OCI-LY3 (cell line): ENCODE results near the gene KLHL34.

Source experiments
- H2AFZ ChIP-seq: fragments of 200-600, 300-600 bp; shearing (Covaris generic); 2 replicates; pipeline ENCODE4 v1.6.0; 2014; ENCODE audit warnings: antibody characterized with exemption, low read depth, low read length
- H3K27ac ChIP-seq: fragments of 200-600, 300-600 bp; sonication (generic); 2 replicates; pipeline ENCODE4 v1.5.1; 2014; ENCODE audit warnings: mild to moderate bottlenecking, low read length, moderate library complexity, mixed read lengths
- H3K27me3 ChIP-seq: fragments of 200-600, 300-600 bp; sonication (generic); 2 replicates; pipeline ENCODE4 v1.6.1; 2014; ENCODE audit warnings: low read depth, low read length, mixed read lengths
- H3K36me3 ChIP-seq: fragments of 200-600, 300-600 bp; sonication (generic); replicated peaks from 2 replicates; pipeline ENCODE3; 2014; ENCODE audit warnings: low read depth, low read length, mixed read lengths
- H3K4me1 ChIP-seq: fragments of 300-600, 200-600 bp; sonication (generic); 2 replicates; pipeline ENCODE4 v1.6.1; 2014; ENCODE audit warnings: low read length, mixed read lengths
- H3K4me2 ChIP-seq: fragments of 200-600, 300-600 bp; sonication (generic); 2 replicates; pipeline ENCODE4 v1.6.1; 2014; ENCODE audit warnings: low read length, mixed read lengths
- H3K4me3 ChIP-seq: fragments of 300-600, 200-600 bp; sonication (generic); 2 replicates; pipeline ENCODE4 v1.5.1; 2014; ENCODE audit warnings: antibody characterized with exemption, mild to moderate bottlenecking, low read length, moderate library complexity
- H3K79me2 ChIP-seq: fragments of 300-600, 200-600 bp; shearing (Covaris generic); 2 replicates; pipeline ENCODE4 v1.6.1; 2014; ENCODE audit warnings: mild to moderate bottlenecking, low read length, mixed read lengths
- H3K9ac ChIP-seq: fragments of 300-600, 200-600 bp; shearing (Covaris generic); 2 replicates; pipeline ENCODE4 v1.6.0; 2014; ENCODE audit warnings: mild to moderate bottlenecking, low read length, moderate library complexity
- H3K9me3 ChIP-seq: fragments of 200-600, 300-600 bp; shearing (Covaris generic); 2 replicates; pipeline ENCODE4 v1.6.1; 2014; ENCODE audit warnings: low read length, mixed read lengths; ENCODE audit not compliant: insufficient read depth
- H4K20me1 ChIP-seq: fragments of 200-600, 300-600 bp; sonication (generic); 2 replicates; pipeline ENCODE4 v1.6.1; 2016; ENCODE audit warnings: low read length, mixed read lengths; ENCODE audit not compliant: insufficient read depth
- EZH2phosphoT487 ChIP-seq: fragments of 200-600 bp; shearing (Covaris generic); IDR thresholded peaks from 2 replicates; pipeline ENCODE4 v1.6.1; 2018; ENCODE audit warnings: antibody characterized with exemption, mixed run types, low read depth
- TF ChIP-seq, protein P1 (sequence below): fragments of 200-600, 300-600 bp; sonication (generic); IDR thresholded peaks from 2 replicates; pipeline ENCODE4 v1.5.1; 2014; ENCODE audit warnings: antibody characterized with exemption, low read length, low read depth

The KLHL34 gene

DNA sequence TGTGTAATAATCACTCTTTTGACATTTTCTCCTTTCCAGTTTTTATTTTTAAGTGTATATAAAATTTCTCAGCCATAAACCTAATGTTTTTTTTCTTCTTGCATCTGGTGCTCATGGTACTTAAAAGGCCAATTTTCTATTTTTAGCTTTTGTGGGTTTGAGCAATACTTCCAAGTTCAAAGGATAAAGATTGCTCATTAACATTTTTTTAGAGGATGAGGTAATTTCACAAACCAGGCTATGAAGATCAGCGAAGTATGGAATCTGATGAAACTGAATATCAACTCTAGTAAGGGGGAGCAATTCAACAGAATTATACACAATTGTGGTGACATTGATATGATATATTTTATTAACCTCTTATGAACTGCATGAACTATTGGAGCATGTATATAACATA lies 25.8 kb upstream of the KLHL34 start:
- H3K36me3 ChIP-seq, result no peaks in the 10 kb centered on the region
- no peaks in the 10 kb centered on the region for H3K27me3 ChIP-seq
- H3K4me2 ChIP-seq, result no peak overlapping the region
- no peaks in the 10 kb centered on the region for H3K79me2 ChIP-seq
- H3K9ac ChIP-seq, result no peak overlapping the region
- H3K4me3 ChIP-seq, result no peak overlapping the region
- H2AFZ ChIP-seq, result no peak overlapping the region
- TF ChIP-seq, protein P1, sequence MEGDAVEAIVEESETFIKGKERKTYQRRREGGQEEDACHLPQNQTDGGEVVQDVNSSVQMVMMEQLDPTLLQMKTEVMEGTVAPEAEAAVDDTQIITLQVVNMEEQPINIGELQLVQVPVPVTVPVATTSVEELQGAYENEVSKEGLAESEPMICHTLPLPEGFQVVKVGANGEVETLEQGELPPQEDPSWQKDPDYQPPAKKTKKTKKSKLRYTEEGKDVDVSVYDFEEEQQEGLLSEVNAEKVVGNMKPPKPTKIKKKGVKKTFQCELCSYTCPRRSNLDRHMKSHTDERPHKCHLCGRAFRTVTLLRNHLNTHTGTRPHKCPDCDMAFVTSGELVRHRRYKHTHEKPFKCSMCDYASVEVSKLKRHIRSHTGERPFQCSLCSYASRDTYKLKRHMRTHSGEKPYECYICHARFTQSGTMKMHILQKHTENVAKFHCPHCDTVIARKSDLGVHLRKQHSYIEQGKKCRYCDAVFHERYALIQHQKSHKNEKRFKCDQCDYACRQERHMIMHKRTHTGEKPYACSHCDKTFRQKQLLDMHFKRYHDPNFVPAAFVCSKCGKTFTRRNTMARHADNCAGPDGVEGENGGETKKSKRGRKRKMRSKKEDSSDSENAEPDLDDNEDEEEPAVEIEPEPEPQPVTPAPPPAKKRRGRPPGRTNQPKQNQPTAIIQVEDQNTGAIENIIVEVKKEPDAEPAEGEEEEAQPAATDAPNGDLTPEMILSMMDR, result no peak
- no peak for TF ChIP-seq EZH2phosphoT487
- no peaks in the 10 kb centered on the region for H4K20me1 ChIP-seq
- H3K9me3 ChIP-seq, result no peaks in the 10 kb centered on the region
- no peaks in the 10 kb centered on the region for H3K4me1 ChIP-seq
- no peak overlapping the region for H3K27ac ChIP-seq

DNA sequence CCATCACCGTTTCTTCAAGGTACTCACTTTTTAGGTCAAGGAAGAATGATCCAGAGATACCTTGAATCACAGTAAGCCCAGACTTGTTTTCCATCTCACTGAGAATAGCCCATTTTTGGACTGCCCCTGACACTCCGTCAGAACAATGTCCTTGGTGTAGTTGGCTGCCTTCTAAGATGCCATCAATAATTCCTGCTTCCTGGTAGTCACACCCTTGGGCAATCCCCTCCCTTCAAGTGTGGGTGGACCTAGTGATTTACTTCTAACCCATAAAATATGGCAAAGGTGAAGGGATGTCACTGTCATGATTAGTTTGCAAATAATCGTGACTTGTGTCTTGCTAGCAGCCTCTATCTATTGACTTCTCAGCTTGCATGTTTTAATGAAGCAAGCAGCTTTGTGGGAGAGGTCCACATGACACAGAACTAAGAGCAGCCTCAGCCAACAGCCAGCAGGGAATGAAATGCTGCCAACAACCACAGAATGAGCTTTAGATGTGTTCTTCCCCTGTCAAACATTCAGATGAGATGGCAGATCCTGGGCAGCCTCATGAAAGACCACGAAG lies 20.0 kb upstream of the KLHL34 start:
- H3K9ac ChIP-seq, result no peak overlapping the region
- H3K27me3 ChIP-seq, result no peaks in the 10 kb centered on the region
- H3K27ac ChIP-seq, result no peak overlapping the region
- TF ChIP-seq, protein P1, result no peak
- no peak for TF ChIP-seq EZH2phosphoT487
- no peak overlapping the region for H2AFZ ChIP-seq
- no peak overlapping the region for H3K4me2 ChIP-seq
- H4K20me1 ChIP-seq, result no peaks in the 10 kb centered on the region
- H3K4me3 ChIP-seq, result no peak overlapping the region
- no peaks in the 10 kb centered on the region for H3K4me1 ChIP-seq
- H3K79me2 ChIP-seq, result no peaks in the 10 kb centered on the region
- no peaks in the 10 kb centered on the region for H3K36me3 ChIP-seq
- H3K9me3 ChIP-seq, result no peaks in the 10 kb centered on the region

DNA sequence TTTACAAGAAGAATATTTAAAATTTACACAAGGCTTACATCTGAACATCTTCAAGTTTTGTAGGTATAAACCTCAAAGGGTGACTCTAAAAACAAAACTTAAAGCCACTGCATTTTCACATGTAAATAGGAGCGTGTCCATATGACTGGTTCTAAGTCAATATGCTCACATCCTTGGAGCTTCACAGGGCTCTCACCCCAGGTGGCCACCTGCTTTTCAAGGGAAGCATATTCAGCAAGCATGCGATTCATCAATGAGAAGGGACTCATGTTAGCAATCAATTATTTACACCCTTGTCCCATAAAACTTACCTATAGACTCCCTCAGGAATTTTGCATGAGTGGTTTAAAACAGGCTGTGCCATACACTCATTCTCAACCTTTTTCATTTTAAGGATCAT lies 17.8 kb upstream of the KLHL34 start:
- TF ChIP-seq, protein P1, result no peak
- no peak for TF ChIP-seq EZH2phosphoT487
- Histone ChIP-seq H3K27me3 (no peaks in the 10 kb centered on the region), H3K36me3 (no peaks in the 10 kb centered on the region), H3K9ac (no peak overlapping the region), H3K79me2 (no peaks in the 10 kb centered on the region), H3K4me1 (no peaks in the 10 kb centered on the region), H3K4me2 (no peak overlapping the region), H2AFZ (no peak overlapping the region), H3K9me3 (no peaks in the 10 kb centered on the region), H4K20me1 (no peaks in the 10 kb centered on the region), H3K4me3 (no peak overlapping the region), H3K27ac (no peak overlapping the region)

DNA sequence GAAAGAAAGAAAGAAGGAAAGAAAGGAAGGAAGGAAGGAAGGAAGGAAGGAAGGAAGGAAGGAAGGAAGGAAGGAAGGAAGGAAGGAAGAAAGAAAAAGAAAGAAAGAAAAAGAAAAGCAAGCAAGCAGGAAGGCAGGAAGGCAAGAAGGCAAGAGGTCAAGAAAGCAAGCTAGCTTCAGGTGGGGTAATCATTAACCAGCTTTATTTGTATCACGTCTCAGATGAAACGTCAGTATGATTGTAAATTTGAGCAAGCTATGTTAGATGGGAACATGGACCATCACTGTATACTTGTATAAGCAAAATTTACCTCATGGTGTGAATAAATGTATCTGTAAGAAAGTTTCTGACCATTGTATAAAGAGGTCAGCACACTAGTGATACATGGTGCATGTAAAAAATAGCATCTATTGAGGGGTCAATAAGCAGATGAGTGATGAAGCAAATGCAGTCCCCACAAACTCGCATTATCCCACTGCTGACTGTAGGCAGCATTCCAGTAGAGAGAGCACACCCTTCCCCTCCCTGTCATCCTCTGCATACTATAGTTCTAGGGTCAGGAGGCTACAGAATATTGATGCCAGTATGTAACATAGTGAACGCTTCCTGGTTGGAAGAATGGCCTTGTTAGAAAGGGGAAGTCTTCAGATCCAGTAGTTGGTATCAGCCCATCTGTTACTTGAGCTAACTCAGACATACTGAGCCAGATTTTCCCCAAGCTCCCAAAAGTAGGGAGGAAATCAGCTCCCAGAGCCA lies 16.5 kb upstream of the KLHL34 start:
- no peak overlapping the region for H3K4me2 ChIP-seq
- no peaks in the 10 kb centered on the region for H3K27me3 ChIP-seq
- H3K4me3 ChIP-seq, result no peak overlapping the region
- no peaks in the 10 kb centered on the region for H3K36me3 ChIP-seq
- H3K9me3 ChIP-seq, result no peaks in the 10 kb centered on the region
- no peaks in the 10 kb centered on the region for H4K20me1 ChIP-seq
- H3K27ac ChIP-seq, result no peak overlapping the region
- no peak overlapping the region for H3K9ac ChIP-seq
- H3K4me1 ChIP-seq, result no peaks in the 10 kb centered on the region
- H3K79me2 ChIP-seq, result no peaks in the 10 kb centered on the region
- TF ChIP-seq, protein P1, result no peak
- TF ChIP-seq EZH2phosphoT487, result no peak
- no peak overlapping the region for H2AFZ ChIP-seq
